Natural killer cell (primary cell): Measurements from ENCODE around the gene RGS12. TPM values are rescaled to one million over a fixed set of nuclear protein-coding genes. Genes with fewer than 3 reads are reported as not detected.

Source experiments
- ATAC-seq, 3 donors: fragments of 150-1000 bp in 2 of 3; fragments of 200-7000 bp in 1 of 3; cut with Tn5 transposase; 1 replicate in 1 of 3; 2 replicates in 2 of 3; pipeline ENCODE4 v1.10.0; 2021; ENCODE audit warnings: mild to moderate bottlenecking in 2 of 3, moderate library complexity in 2 of 3
- DNase-seq, 2 donors: peaks; one replicate each; pipeline versions ENCODE4 v3.0.0 to v3.0.0-alpha.2; 2013 to 2021; ENCODE audit warnings: mixed read lengths in 1 of 2
- H3K27ac ChIP-seq: one replicate; pipeline ENCODE4 v1.5.1; 2013; ENCODE audit warnings: mild to moderate bottlenecking, low read length
- H3K27me3 ChIP-seq: one replicate; pipeline ENCODE4 v1.6.1; 2013; ENCODE audit warnings: low read length; ENCODE audit not compliant: control insufficient read depth, insufficient read depth
- H3K36me3 ChIP-seq: one replicate; pipeline ENCODE4 v1.6.1; 2013; ENCODE audit warnings: low read length; ENCODE audit not compliant: control insufficient read depth, insufficient read depth
- H3K4me1 ChIP-seq: one replicate; pipeline ENCODE4 v1.6.1; 2013; ENCODE audit warnings: low read length; ENCODE audit not compliant: control insufficient read depth, insufficient read depth
- H3K4me3 ChIP-seq: one replicate; pipeline ENCODE4 v1.5.1; 2013; ENCODE audit warnings: low read length
- H3K9me3 ChIP-seq: one replicate; pipeline ENCODE4 v1.6.1; 2013; ENCODE audit warnings: low read length; ENCODE audit not compliant: control insufficient read depth, insufficient read depth
- H3K27ac Mint-ChIP-seq, 2 donors: one replicate each; pipeline ENCODE4 v1.8.0; 2022; ENCODE audit warnings: mild to moderate bottlenecking in 2 of 2, mixed read lengths in 2 of 2, moderate library complexity in 1 of 2
- H3K27me3 Mint-ChIP-seq, 2 donors: one replicate each; pipeline ENCODE4 v1.8.0; 2022; ENCODE audit warnings: low read depth in 2 of 2, mixed read lengths in 2 of 2
- H3K36me3 Mint-ChIP-seq: one replicate; pipeline ENCODE4 v1.8.0; 2022; ENCODE audit warnings: mixed read lengths
- H3K4me1 Mint-ChIP-seq, 2 donors: one replicate each; pipeline ENCODE4 v1.8.0; 2022; ENCODE audit warnings: mixed read lengths in 2 of 2
- H3K4me3 Mint-ChIP-seq: one replicate; pipeline ENCODE4 v1.8.0; 2022; ENCODE audit warnings: mild to moderate bottlenecking, moderate library complexity, mixed read lengths
- H3K9me3 Mint-ChIP-seq, 2 donors: one replicate each; pipeline ENCODE4 v1.8.0; 2022; ENCODE audit warnings: mixed read lengths in 2 of 2
- WGBS: methylation state at CpG from one replicate; pipeline ENCODE4 v1.1.7; 2013; ENCODE audit warnings: missing lambda C conversion rate; ENCODE audit not compliant: insufficient coverage; 5-methylcytosine and 5-hydroxymethylcytosine counted together
- intact Hi-C: fragments of 100-400 bp; cut with micrococcal nuclease; formaldehyde crosslinking; loops from one replicate; pipeline ENCODE4 v1.14.2; 2022
- total RNA-seq, 4 donors: library from RNA; stranded (reverse); fragments of 120-200 nt in 1 of 4; gene quantifications; one replicate each; pipeline versions ENCODE4 v1.2.3 to v1.2.4, GENCODE V29; 2013 to 2022
- TF ChIP-seq, protein P1 (sequence below): fragments of 200-600 bp; IDR thresholded peaks from one replicate; pipeline ENCODE4 v1.8.0; 2022; ENCODE audit warnings: antibody characterized with exemption

RGS12 gene
- total RNA-seq, 3 donors from 2014 or later (not counting 1 experiment from before 2014, with no cell fraction given): 10.5 to 12.3 (median 10.6) TPM

DNA sequence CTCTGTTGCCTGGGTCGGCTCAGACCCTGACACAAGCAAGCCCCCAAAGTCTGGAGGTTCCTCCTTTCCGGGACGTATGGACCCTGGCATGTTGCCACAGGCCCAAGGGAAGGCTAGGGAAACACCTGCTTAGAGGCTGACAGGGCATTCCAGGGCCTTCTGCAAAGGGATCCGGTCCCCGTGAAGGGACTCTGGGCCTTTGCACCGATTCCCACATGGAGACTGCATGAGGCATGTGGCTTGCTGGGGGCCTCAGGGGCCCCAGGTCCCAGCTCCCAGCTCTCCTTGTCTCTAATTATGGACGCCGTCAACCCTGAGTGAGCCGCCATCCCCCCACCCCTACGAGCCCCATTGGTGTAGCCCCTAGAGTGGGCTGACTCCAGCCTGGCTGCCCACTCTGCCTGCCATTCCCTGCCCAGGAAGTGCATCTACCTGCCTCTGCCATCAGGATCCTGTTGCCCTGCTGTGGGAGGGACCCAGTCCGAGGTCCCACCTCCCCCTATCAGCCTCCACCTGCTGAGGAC is 4.2 kb upstream of the RGS12 start:
- Histone ChIP-seq H3K9me3 (no peaks in the 10 kb centered on the region), H3K27me3 (peaks cover 17% of the 10 kb centered on the region), H3K4me3 (no peak overlapping the region), H3K4me1 (peaks cover 35% of the 10 kb centered on the region), H3K36me3 (no peaks in the 10 kb centered on the region), H3K27ac (no peak overlapping the region)
- no peaks in the 10 kb centered on the region for H3K36me3 Mint-ChIP-seq
- no peak overlapping the region for H3K4me3 Mint-ChIP-seq
- peaks cover 11 to 13% of the 10 kb centered on the region in 2 donors for H3K4me1 Mint-ChIP-seq
- no peak for DNase-seq
- peaks cover 21% of the 10 kb centered on the region in 2 donors for H3K27me3 Mint-ChIP-seq
- no peaks in the 10 kb centered on the region for H3K9me3 Mint-ChIP-seq
- no peak overlapping the region for H3K27ac Mint-ChIP-seq
- ATAC-seq: no peak
- TF ChIP-seq, protein P1, sequence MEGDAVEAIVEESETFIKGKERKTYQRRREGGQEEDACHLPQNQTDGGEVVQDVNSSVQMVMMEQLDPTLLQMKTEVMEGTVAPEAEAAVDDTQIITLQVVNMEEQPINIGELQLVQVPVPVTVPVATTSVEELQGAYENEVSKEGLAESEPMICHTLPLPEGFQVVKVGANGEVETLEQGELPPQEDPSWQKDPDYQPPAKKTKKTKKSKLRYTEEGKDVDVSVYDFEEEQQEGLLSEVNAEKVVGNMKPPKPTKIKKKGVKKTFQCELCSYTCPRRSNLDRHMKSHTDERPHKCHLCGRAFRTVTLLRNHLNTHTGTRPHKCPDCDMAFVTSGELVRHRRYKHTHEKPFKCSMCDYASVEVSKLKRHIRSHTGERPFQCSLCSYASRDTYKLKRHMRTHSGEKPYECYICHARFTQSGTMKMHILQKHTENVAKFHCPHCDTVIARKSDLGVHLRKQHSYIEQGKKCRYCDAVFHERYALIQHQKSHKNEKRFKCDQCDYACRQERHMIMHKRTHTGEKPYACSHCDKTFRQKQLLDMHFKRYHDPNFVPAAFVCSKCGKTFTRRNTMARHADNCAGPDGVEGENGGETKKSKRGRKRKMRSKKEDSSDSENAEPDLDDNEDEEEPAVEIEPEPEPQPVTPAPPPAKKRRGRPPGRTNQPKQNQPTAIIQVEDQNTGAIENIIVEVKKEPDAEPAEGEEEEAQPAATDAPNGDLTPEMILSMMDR: no peak
- intact Hi-C loops: no loop called here
- 73% methylated on average over 11 of the region's 11 CpGs for WGBS

DNA sequence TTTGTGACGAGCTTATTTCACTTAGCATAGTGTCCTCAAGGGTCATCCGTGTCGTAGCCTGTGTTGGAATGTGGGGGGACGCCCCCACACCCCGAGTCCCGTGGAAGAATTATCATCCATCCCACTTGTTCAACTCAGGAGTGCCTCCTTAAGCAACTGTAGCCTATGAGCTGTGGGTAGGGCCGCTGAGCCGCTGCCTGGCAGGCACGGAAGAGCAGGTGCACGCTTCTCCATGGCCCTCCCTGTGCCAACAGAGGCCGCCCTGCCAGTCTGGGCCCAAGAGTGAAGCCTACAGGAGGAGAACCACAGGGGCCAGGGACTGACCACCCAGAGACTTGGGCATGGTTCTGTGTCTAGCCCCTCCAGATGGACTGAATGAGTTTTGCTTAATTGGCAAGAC is 2.3 kb upstream of the RGS12 start:
- Histone ChIP-seq H3K4me1 (peaks cover 33% of the 10 kb centered on the region), H3K27me3 (peaks cover 17% of the 10 kb centered on the region), H3K36me3 (no peaks in the 10 kb centered on the region), H3K4me3 (no peak overlapping the region), H3K27ac (no peak overlapping the region), H3K9me3 (no peaks in the 10 kb centered on the region)
- ATAC-seq (no peak), DNase-seq (no peak)
- Mint-ChIP-seq H3K36me3 (no peaks in the 10 kb centered on the region), H3K4me1 (peaks cover 21 to 28% of the 10 kb centered on the region in 2 donors), H3K9me3 (no peaks in the 10 kb centered on the region), H3K4me3 (no peak overlapping the region), H3K27ac (no peak overlapping the region), H3K27me3 (peaks cover 14 to 17% of the 10 kb centered on the region in 2 donors)
- 93% methylated on average over 11 of the region's 11 CpGs for WGBS
- TF ChIP-seq, protein P1: no peak
- intact Hi-C loops: no loop called here

DNA sequence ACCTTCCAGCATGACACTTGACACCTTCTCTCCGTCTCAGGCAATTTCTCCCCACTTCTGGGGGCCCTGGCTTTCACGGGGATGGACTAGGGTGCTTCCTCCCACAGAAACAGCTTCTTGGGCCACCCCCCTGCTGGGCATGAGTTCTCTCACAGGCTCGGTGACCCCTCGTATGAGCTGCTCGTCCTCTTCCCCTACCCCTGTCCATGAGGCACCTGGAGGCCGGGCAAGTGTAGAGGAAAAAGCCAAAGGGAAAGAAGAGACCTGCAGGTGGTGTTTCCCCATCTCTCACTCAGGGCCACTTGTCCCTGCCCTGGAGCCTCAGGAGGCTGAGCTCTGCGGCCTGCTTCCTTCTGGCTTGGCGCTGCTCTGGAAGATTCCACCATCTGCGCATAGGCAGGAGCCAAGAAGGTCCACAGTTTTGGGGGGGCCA is 1.9 kb upstream of the RGS12 start:
- DNase-seq (peak in 1 of 2 donors; percentile 5), ATAC-seq (no peak)
- Mint-ChIP-seq H3K9me3 (no peaks in the 10 kb centered on the region), H3K27ac (no peak overlapping the region), H3K4me1 (peaks cover 21 to 28% of the 10 kb centered on the region in 2 donors), H3K36me3 (no peaks in the 10 kb centered on the region), H3K27me3 (peaks cover 14 to 17% of the 10 kb centered on the region in 2 donors), H3K4me3 (no peak overlapping the region)
- intact Hi-C loops: no loop called here
- TF ChIP-seq, protein P1: no peak
- H3K27ac ChIP-seq: no peak overlapping the region
- no peaks in the 10 kb centered on the region for H3K9me3 ChIP-seq
- peaks cover 17% of the 10 kb centered on the region for H3K27me3 ChIP-seq
- over 99% methylated on average over 7 of the region's 9 CpGs for WGBS
- no peak overlapping the region for H3K4me3 ChIP-seq
- H3K36me3 ChIP-seq: no peaks in the 10 kb centered on the region
- peaks cover 29% of the 10 kb centered on the region for H3K4me1 ChIP-seq

DNA sequence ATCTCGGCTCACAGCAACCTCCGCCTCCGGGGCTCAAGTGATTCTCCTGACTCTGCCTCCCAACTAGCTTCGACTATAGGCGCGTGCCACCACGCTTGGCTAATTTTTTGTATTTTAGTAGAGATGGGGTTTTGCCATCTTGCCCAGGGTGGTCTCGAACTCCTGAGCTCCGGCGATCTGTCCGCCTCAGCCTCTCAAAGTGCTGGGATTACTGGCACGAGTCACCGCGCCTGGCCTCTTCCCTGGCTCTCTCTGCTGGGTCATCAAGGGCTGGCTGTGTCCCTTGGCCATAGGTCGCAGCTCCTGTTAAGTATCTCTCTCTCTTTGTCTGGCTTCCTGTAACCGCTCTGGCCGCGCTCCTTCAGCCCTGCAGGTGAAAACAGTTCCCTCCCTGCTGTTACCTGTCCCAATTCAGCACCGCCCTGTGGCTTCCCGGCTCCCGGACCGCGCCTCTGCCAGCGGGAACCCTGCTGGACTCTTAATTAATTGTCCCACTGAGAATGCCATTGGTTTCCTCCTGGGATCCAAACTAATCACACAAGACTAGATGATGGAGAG is 1.3 kb upstream of the RGS12 start:
- Mint-ChIP-seq H3K36me3 (no peaks in the 10 kb centered on the region), H3K27ac (peak overlapping the region; percentile 31 to 77), H3K9me3 (no peaks in the 10 kb centered on the region), H3K4me3 (peak overlapping the region; percentile 91), H3K27me3 (peaks cover 14% of the 10 kb centered on the region in 2 donors), H3K4me1 (peaks cover 21 to 28% of the 10 kb centered on the region in 2 donors)
- DNase-seq (no peak), ATAC-seq (no peak)
- H3K4me3 ChIP-seq: peak overlapping the region; percentile 82
- 68% methylated on average over 24 of the region's 24 CpGs for WGBS
- no peak overlapping the region for H3K27ac ChIP-seq
- TF ChIP-seq, protein P1: no peak
- peaks cover 13% of the 10 kb centered on the region for H3K27me3 ChIP-seq
- intact Hi-C loops: no loop called here
- H3K9me3 ChIP-seq: no peaks in the 10 kb centered on the region
- H3K4me1 ChIP-seq: peaks cover 23% of the 10 kb centered on the region
- H3K36me3 ChIP-seq: no peaks in the 10 kb centered on the region
